NCI-H526 (cell line): ENCODE measurements around the gene THNSL1.

Experiments used
- DNase-seq, 2 experiments: peaks; one replicate each; lab custom pipeline; 2025; lab: John Stamatoyannopoulos, UW

THNSL1 gene

DNA sequence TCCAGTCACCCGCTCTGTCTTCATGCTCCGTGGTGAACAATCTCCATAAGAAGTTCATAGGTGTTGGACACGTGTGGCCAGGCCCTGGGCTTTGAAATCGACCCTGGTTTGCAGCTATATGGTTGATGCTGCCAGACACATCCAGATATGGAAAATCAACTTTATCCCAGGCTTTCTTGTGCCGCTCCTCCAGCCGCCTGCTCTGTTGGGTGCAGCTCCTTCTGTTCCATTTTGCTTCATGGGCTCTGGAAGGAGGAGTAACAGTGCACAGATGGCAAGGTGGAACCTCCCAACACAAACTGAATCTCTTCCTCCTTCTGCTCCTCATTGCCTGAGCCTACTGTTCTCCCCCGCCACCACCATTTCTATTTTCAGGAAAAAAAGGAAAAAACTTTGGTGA lies 44.7 kb downstream of the THNSL1 start:
- DNase-seq = no peak

DNA sequence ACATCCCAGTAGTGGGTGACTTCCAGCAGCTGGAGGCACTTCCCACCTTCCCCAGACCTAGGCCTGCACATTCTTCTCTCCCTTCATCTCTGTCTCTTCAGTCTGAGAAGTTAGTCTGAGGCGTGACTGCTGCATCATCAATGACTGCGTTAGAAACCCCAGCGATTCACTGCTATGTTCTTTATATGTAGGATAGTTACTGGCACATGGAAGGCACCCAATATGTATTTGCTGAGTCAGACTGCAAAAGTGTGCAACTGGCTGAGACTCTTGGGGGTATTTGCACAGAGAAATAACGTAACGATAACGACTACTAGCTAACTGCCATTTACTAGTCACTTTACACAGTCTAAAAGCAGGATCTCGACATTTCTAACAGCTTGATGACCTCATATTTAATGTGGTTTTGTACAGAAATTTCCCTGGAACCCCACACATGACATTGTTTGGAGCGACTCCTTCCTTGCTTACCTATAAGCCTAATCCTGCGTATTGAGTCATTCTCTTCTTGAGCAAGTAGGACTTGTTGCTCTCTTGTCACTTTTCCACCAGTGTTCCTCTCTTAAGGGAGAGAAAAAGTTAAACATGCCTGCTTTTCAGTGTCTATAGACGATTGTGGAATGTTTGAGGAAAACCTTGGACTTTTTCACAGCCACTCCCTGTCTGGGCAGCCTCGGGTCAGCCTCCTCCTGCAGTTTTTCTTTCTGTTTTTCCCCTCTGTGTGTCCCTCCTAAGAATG lies 45.5 kb downstream of the THNSL1 start:
- no peak for DNase-seq

DNA sequence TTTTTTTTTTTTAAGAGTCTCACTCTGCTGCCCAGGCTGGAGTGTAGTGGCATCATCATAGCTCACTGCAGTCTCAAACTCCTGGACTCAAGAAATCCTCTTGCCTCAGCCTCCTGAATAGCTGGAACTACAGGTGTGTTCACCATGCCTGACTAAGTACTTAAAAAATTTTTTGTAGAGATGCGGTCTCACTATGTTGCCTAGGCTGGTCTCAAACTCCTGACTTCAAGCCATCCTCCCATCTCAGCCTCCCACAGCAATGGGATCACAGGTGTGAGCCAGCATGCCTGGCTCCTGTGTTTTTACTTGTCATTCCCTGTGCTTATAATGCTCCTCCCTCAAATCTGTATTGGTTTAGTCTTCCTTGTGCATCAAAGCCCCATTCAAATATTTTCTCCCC lies 46.7 kb downstream of the THNSL1 start:
- no peak for DNase-seq

DNA sequence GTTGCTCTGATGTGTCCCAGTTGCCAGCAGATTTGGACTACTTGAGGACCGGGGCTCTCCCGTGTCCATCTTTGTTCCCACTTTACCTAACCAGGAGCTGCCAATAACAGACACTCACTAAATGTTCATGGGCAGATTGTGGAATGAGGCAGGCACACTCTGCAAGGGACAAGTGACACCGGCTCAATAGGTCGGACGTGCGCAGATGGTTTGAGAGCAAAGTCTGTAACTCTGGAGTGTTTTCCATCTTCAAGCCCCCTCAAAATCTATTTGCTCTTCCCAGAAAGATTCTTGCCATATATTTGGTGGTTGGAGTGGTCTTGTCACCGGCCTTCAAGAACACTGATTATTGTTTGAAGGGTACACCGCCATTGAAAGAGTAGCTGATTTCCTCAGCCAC lies 47.2 kb downstream of the THNSL1 start:
- DNase-seq = no peak

DNA sequence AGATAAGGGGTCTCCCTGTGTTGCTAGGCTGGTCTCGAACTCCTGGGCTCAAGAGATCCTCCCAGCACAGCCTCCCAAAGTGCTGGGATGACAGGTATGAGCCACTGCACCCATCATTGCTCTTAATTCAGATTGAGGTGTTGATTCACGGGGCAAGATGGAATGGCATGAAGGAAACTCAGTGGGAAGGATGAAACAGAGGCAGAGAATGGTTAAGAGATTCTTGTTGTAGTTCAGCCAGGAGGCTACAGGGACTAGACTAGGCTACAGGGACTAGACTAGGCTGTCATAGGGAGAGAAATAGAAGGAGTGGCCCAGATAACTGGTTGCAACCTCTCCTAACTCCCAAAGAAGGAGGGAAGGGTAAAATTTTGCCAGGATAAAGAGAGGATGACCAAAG lies 48.0 kb downstream of the THNSL1 start:
- DNase-seq = no peak

DNA sequence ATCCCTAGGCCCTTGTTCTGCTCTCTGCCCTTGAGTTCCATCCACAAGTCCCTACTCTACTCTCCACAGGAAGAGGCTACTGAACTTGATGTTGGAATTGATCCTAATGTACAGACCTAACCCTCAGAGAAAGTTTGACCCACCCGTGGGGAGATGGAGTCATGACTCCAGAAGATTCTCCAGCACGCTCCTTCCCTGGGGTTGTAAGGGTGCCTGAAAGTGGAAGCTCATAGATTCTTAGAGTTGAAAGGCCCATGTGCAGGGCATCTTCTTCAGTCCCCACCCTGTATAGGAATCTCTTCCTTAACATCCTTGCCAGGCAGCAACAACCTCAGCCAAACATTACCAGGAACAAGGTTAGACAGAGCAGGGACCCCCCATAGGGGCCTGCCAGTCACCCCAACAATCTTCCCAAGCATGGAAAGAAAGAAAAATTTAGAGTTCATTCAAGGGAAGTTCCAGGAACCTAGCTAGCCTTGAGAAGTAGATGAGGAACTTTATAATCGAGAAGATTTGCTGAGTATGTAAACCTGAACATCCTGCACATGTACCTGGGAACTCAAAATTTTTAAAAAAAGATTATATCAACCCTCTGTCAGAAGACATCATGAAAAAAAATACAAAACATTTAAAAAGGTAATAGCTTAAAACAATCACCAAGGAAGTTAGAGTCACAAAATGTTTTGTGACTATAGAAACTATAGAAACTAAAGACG lies 49.5 kb downstream of the THNSL1 start:
- DNase-seq = no peak

DNA sequence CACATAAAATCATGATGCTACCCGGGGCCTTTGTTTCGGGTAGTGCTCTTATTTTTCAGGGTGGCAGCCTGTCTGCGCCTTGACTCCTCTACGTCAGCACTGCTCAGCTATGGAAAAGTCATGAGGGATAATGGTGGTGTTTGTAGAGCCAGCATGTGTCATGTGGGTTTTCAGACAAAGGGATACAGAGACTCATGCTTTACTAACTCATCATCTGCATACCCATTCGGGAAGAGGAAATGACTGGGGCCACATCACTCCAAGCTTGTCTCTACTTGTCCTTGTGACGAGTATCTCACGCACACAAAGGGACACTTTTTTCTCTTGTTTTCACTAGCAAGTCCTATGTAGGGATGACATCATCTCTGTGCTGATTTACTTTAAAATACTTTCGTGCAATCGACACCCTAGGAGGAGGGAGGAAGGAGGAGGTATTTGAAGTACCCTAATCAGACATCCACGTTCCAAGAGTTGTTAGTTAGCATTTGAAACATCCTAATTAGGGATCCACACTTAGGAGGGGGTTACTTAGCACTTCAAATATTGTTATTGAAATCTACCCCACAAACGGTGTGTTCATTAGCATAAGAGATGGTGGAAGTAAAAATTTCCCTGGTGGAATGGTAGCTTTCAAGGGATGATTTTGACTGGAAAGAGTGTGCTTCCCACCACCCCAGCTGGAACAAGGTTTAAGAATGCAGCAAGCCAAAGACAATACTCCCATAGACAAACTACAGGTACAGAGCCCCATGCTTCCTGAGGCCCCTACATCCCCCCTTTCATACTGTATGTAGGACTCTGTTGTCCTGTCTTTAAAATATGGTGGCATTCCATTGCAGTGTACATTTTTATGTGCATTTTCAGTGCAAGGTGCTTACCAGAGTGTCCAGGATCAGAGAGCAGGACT lies 52.0 kb downstream of the THNSL1 start:
- DNase-seq = no peak

DNA sequence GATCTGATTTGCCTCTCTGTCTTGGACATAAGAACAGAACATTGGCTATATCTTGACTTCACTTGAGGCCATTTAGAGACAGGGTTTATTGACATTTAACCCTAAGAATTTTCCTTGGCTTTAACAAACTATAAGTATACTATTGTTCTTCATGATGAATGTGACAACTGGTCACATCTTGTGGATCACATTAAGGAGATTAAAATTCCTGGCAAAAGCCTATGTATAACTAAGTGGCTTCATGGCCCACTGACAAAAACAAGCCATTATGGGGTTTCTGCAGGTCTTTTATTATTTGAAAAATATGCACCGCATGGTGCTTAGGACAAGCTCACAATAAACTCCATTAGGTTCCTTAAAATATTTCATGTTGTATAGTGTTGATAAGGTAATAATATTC lies 54.8 kb downstream of the THNSL1 start:
- DNase-seq = no peak

DNA sequence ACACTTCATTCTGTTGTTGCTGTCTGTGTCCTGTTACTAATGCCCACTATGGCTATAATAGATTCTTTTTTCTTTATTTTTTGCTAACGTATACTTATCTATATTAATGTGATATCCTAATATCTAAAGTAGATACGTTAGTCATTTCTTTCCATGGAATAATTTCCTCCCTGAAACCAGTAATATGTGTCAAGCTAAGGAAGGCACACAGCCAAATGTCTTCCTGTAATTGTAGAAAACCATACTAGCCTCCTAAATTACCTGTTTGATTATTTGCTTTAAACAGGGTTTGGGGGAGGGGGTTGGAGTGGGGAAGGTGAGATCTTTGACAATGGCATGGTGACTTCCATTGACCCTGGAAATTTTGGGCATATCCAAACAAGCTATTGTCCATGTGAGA lies 56.4 kb downstream of the THNSL1 start:
- no peak for DNase-seq

DNA sequence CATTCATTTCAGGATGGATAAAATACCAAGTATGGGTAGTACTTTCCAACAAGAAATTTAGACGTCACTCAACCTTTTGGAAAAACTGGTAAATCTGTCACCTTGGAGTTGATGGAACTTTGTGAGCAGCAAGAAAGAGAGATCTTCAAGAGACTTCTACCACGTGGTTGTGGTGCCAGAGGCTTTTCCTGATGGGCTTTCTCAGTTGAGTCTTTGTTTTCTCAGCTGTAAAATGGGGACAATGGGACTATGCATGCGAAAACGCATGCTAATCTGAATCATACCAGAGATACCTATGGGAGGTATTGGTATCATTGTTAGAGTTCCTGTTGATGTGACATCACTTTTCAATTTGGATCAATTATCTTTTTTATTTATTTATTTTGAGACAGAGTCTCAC lies 59.4 kb downstream of the THNSL1 start:
- DNase-seq = no peak
